Stimulated activated CD4-positive, alpha-beta T cell treated with anti-CD3 and anti-CD28 coated beads, Interleukin-2, amount 100 ng/mL, for 4 hours (primary cell): ENCODE data around the gene SUGCT.

Source experiments
- DNase-seq: peaks from one replicate; pipeline ENCODE4 v3.0.0-alpha.2; 2020; ENCODE audit warnings: low read depth

Gene SUGCT

DNA sequence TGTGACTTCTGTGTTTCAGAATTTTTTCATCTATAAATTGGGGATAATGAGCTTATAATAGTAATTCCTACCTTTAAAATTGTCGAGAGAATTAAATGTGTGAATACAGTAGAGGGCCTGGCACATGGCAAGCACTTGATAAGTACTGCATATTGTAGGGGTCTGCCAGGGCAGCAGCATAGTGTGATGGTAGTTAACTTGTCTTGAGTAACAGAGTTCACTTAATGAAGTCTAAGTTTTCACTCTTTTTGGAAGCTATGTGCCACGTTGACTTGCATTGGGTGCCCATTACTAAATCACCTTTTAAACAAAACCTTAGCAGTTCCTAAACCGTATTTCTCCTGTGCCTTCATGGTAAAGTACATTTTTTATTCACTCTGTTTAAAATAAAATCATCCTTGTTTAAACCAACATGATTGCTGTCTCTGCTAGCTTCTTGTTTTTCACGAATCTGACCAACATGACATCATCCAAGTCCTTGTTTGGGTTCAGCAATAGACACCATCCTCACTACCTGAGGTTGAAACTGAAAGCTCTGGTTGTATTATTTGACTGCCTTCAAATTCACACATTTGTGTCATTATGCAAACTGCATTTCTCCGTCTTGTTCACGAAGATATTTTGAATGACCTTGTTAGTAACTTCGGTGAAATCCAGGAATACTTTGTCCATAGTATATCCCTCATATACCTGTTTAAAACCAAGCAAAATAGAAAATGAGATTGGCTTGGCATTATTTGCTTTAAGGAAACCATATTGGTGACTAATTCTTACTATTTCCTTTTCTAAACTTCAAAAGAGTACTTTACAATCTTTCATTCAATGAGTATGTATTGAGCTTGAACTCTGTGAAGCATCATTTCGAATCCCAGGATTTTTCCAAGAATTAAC is 340.2 kb downstream of the SUGCT start:
- no peak for DNase-seq

DNA sequence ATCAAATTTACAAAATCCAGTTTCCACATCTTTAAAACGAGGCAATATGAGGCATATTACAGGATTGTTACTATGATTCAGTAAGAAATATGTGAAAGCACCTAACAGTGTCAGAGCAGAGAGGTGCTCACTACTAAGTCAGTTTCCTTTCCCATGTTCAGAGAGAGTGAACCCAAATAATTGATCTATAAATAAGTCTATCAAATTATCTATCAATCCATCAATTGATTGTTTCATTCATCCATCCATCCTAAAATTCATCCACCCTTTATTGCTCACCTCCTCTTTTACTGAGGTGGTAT is 340.8 kb downstream of the SUGCT start:
- no peak for DNase-seq

GRCh38 chr7:40477094-40477493 is 342.3 kb downstream of the SUGCT start:
- DNase-seq = no peak

DNA sequence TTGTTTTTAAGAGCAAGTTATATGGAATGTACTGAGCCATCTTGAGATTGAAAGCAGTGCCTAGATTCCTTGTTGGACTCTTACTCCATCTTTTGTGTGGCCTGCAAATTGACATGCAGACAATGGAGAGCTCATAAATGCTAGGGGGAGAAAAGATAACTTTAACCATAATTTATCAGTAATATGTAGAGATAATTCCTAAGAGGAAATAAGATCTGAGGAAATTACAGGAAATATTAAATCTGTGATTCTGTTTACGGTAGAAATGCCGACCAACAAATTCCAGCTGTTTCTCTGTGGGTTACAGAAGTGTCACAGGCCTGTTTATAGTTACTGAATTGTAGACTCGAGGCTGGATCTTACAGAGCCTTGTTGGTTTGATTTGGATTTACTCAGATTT is 348.0 kb downstream of the SUGCT start:
- no peak for DNase-seq

DNA sequence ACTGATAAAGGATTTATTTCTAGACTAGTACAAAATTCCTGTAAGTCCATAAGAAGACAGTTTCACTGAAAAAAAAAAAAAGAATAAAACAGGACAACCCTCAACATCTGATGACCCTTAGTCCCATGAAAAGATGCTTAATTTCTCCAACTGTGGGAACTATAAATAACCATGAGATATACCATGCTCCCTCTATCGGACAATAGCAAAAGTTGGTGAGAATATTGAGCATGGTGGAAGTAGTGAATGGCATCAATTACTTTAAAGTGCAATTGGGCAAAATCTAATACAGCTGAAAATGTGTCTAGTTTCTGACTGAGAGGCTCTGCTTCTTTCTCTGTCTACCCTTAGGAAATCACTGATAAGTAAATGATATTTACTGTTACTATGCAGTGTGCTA is 348.8 kb downstream of the SUGCT start:
- DNase-seq = no peak

DNA sequence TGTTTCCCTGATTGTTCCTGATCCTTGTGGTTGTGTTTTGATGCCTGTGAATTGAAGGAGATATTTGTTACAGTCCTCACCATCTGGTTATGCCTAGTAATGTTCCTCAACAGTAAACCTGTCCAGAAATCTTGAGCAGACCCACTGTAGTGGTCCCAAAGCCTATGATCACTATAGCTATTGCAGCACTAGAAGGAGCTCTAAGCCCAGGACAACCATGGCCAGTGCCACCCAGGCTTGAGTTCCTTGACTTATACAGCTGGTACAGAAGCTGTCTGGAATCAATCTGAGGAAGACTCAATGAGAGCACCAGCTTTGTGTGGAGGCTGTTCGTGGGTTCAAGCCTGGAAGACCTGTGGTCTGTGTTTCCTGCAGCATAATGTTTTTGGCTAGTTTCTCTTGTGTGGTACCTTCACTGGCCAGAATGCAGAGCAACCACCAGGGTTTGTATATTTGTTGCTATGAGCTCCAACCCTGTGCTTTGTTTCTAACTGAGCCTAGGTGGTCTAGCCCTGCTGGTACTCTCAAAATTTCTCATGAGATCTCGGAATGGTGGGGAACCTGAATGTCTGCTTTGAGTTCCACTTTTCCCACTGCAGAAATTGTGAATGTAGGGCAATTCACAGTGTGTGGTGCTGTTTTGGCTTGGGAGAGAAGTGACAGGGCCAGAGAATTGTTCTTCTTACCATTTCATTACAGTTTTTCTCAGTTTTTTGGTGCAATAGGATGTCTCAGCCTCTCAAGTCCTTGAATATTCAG is 355.2 kb downstream of the SUGCT start:
- no peak for DNase-seq

DNA sequence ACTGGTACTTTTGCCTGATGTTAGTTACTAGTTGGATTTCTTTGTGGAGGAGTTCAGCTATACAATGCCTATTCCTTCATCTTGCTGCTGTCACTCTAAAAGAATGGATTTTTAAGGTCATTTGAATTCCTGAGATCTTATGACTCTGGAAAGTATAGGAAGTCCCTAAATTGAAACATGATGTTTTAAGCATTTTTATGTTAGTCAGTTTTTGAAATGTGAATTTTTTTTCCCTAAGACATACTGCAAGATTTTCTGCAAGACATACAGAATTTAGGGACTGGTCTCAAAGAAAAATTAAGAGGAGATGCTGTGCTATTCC is 355.8 kb downstream of the SUGCT start:
- DNase-seq = no peak

- no peak for DNase-seq
These were observed 358.1 kb downstream of the SUGCT start for GRCh38 chr7:40492946-40493345.

DNA sequence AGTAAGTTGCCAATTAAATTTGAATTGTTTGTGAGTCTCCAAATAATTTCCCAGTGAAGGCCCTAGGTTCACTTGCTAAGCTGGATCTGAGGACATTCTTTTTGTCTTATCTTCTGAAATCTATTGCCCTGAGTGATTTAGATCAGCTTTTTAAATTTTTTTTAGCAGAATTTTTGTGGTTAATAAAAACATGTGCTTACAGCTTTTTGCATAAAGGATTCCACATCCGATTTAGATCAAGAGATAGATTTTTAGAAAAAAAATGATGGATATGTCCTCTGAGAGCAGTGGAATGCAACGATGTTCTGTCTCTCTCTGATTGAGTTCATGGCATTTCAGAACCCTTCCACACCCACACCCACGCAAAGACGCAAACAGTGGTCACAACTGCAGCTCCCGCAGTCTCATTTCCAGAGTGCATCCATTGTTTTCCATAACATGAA is 358.8 kb downstream of the SUGCT start:
- DNase-seq = no peak

DNA sequence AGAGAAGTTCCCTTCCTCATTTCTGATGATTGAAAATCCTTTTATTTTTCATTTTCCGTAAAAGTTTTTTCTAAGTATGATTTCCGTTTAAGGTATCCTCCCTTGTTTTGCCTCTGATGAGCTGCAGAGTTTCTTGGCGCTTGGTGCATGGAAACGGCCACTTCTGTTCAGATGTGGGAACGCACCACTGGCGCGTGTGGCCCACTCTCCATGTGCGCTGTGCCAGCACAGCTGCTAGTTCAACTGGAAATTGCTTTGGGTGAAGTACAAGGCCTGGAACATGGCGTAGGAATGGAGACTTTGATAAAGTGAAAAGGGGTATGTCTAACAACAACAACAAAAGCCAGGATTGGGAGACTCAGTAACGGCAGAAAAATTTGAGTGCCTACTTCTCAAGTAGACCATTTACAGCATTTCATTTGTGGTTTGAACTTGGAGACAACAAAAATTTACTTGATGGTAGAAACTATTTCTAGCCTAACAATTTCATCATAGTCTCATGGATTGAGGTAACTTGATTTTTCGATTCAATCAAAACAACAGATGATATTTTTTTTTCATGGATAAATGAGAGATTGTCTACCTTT is 364.2 kb downstream of the SUGCT start:
- no peak for DNase-seq

GRCh38 chr7:40499718-40500117 is 364.9 kb downstream of the SUGCT start:
- DNase-seq = no peak

DNA sequence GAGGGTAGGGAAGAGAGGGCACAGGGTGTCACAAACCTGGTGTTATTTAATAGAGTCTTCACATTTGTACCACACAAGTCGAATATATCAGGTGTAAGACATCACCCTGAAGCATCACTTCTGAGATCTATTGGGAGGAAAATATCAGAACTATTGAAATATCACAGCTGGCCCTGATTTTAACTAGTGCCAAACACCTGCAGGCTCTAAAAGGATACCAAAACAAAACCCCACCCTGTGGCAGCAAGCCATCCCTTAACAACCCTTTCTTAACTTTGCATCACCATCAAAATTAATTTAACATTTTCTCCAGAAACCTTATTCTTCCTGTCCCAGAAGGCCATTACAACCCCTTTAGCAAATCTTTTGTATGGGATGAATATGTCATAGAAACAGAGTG is 365.4 kb downstream of the SUGCT start:
- DNase-seq = no peak

GRCh38 chr7:40502359-40502758 is 367.6 kb downstream of the SUGCT start:
- no peak for DNase-seq

DNA sequence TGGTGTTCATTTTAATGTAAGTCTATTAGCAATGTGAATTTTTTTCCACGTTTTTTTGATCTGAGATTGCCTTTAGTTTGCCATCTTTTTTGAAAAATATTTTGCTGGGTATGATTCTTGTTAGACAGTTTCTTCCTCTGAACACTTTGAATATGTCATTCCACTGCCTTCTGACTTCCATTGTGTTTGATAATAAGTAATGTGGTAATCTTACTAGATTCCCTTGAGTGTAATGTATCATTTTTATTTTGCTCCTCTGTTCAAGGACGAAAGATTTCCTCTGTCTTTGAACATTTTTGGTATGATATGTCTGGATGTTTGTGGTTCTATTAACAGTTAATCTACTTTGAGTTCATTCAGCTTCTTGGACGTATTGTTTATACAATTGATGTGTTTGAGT is 371.4 kb downstream of the SUGCT start:
- DNase-seq = no peak

- DNase-seq = no peak
These were observed 372.4 kb downstream of the SUGCT start for GRCh38 chr7:40507166-40507565.

DNA sequence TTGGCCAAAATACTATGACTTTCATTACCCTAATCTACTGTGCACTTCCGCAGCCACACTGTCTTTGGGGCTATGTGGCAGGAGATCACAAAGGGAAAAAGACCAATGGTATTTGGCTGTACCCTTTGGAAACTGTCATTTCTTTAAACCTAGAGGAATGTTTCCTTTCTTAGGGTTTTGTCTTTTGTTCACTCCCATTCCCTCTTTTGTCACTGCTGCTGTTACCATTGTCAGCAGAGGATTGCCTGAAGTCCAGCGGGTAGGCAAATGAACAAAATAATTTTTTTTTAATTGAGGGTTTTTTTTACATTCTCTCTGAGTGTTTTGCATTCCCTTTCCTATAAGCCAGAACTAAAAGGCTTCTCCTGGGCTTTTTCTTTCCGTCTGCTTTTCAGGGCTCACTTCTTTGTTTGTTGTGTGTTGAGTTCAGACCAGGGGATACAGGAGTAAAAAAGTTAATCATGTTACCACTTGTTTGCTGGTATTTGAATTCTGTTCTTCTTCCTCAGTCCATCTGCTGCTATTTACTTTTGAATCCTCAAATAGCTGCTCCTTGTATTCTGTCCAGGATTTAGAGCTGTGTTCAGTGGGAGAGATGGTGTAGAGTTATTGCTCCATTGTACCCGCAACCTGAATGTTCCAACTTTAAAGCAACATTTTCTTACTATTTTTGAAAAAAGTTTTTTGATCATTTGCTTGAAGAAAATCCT is 374.6 kb downstream of the SUGCT start:
- DNase-seq = no peak

GRCh38 chr7:40516376-40516775 is 381.6 kb downstream of the SUGCT start:
- no peak for DNase-seq

DNA sequence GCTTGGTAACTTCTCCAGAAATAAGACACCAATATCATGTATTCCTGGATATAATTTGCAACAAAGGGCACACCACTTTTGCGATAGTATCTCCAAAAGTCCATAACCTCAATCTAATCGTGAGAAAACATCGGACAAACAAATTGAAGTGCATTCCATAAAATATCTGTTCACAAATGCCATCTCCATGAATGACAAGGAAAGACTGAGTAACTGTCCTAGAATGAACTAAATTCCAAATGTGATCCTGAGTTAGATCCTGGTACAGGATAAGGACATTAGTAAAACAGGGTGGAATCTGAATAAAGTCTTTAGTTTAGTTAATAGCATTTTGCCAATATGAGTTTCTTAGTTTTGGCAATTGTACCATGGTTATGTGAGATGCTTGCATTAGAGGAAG is 384.2 kb downstream of the SUGCT start:
- DNase-seq = no peak

GRCh38 chr7:40520986-40521738 is 386.4 kb downstream of the SUGCT start:
- no peak for DNase-seq

DNA sequence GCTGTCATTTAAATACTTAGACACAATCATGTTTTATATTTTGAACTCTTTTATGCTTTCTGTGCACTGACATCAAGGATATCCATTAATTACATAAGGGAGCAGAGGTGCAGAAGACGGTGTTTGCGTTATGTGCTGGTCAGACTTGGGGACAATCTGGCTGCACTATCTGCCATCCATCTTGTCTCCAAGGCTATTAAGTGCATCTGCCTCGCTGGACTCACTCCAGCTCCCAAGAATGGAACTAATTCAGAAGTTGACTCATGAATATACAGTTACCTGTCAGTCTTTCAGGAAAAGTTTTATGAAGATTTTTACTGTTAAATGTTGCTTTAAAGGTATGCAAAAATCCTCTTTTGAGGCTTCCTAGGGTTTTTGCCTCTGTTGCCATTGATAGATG is 391.0 kb downstream of the SUGCT start:
- DNase-seq = no peak

DNA sequence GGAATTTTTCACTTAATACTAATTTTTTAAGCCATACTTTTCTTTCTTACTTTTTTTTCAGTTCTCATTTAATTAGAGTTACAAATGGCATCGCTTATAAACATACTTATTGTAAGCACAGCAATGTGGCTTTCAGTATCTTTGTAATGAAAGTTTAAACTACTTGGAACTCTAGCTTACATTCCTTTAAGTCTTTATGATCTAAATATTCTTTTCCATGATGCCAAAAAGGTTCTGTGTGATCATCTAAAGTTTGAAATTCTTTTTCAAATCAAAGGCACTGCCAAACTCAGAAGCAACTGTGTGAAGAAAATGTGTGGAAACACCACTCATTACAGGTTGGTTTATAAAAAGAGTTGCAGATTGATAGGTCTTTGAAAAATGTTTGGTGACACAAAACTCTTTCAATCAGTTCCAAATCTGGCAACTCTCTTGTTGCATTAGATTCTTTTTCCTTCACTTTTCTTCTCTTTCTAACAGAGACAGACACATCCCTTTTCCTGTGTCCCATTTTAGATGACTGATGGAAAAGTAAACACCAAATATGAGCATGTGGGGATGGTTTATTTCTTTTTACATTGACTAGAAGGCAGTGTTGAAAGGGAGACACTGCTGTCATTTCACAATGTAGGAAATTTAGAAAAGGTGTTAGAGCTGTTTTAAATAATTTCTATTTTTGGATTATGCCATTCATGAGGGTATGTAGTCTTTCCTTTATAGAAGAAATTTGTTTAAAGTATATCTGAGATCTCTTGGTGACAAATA is 392.3 kb downstream of the SUGCT start:
- no peak for DNase-seq
